K562 (cell line): ENCODE data around the gene SELENOI. TPM values are rescaled to one million over a fixed set of nuclear protein-coding genes. Genes with fewer than 3 reads are reported as not detected.

Source experiments
- BHLHE40 ChIP-seq: IDR thresholded peaks from 2 replicates; pipeline ENCODE4 v1.6.1; 2011; ENCODE audit warnings: low read length, improper control_type of control experiment
- CHD4 ChIP-seq: fragments of 200-600 bp; sonication (generic); IDR thresholded peaks from 3 replicates; pipeline ENCODE4 v1.6.1; 2012; ENCODE audit warnings: low read depth, mild to moderate bottlenecking, mixed read lengths, low read length, inconsistent platforms; ENCODE audit not compliant: insufficient read depth, insufficient replicate concordance, poor library complexity, severe bottlenecking
- EGR1 ChIP-seq: fragments of 450-650 bp; conservative IDR thresholded peaks from 2 replicates; pipeline ENCODE4 v1.6.1; 2017; ENCODE audit warnings: mild to moderate bottlenecking
- FOXJ2 ChIP-seq: fragments of 200-800 bp; sonication (Bioruptor generic); IDR thresholded peaks from 2 replicates; pipeline ENCODE4 v1.6.1; 2016; ENCODE audit warnings: missing genetic modification characterization, missing compliant biosample characterization
- HNRNPK ChIP-seq: fragments of 200-400 bp; formaldehyde crosslinking; IDR thresholded peaks from one replicate; pipeline ENCODE4 v1.6.1; 2018; ENCODE audit warnings: mild to moderate bottlenecking, low read depth, low read length; ENCODE audit not compliant: poor library complexity, severe bottlenecking
- ILK ChIP-seq: fragments of 450-650 bp; IDR thresholded peaks from 2 replicates; pipeline ENCODE4 v1.6.1; 2016; ENCODE audit warnings: missing genetic modification characterization, low read depth, mild to moderate bottlenecking, missing compliant biosample characterization, moderate library complexity, borderline replicate concordance
- KHSRP ChIP-seq: fragments of 450-650 bp; IDR thresholded peaks from 2 replicates; pipeline ENCODE4 v1.6.1; 2017
- MEF2A ChIP-seq: IDR thresholded peaks from 2 replicates; pipeline ENCODE4 v1.6.1; 2011; ENCODE audit warnings: low read depth, mild to moderate bottlenecking, low read length, moderate library complexity; ENCODE audit not compliant: control insufficient read depth
- MYNN ChIP-seq, 2 experiments: sonication (generic); formaldehyde crosslinking in 1 of 2; IDR thresholded peaks; 2 replicates each; pipeline versions ENCODE4 v1.5.0 to v1.6.1; 2016 to 2020; ENCODE audit warnings: antibody characterized with exemption in 1 of 2, missing genetic modification reagents in 1 of 2
- NCOA1 ChIP-seq: fragments of 450-650 bp; IDR thresholded peaks from 2 replicates; pipeline ENCODE4 v1.6.1; 2016; ENCODE audit warnings: low read depth
- NFE2 ChIP-seq: IDR thresholded peaks from 2 replicates; pipeline ENCODE4 v1.6.1; 2014; ENCODE audit warnings: antibody characterized with exemption, low read depth
- NR1H2 ChIP-seq: sonication (generic); formaldehyde crosslinking; IDR thresholded peaks from 2 replicates; pipeline ENCODE4 v1.4.0; 2020; ENCODE audit warnings: mild to moderate bottlenecking, missing genetic modification reagents
- PCBP1 ChIP-seq: fragments of 200-400 bp; formaldehyde crosslinking; IDR thresholded peaks from 2 replicates; pipeline ENCODE4 v1.6.1; 2018; ENCODE audit warnings: mild to moderate bottlenecking, low read depth, low read length; ENCODE audit not compliant: poor library complexity, severe bottlenecking
- PRMT5 ChIP-seq: sonication (generic); formaldehyde crosslinking; IDR thresholded peaks from 2 replicates; pipeline ENCODE4 v1.5.0; 2020; ENCODE audit warnings: missing genetic modification reagents
- RB1 ChIP-seq: fragments of 450-650 bp; IDR thresholded peaks from 2 replicates; pipeline ENCODE4 v1.6.1; 2017; ENCODE audit warnings: low read depth, mild to moderate bottlenecking
- SIRT6 ChIP-seq: IDR thresholded peaks from one replicate; pipeline ENCODE4 v1.6.1; 2012; ENCODE audit warnings: low read depth, mild to moderate bottlenecking, control low read depth, inconsistent platforms, low read length, moderate library complexity
- TEAD2 ChIP-seq: fragments of 450-650 bp; IDR thresholded peaks from 2 replicates; pipeline ENCODE4 v1.6.1; 2016; ENCODE audit warnings: missing genetic modification characterization, control low read depth, missing compliant biosample characterization
- TRIM28 ChIP-seq: fragments of 450-650 bp; IDR thresholded peaks from 2 replicates; pipeline ENCODE4 v1.6.1; 2017
- U2AF2 ChIP-seq: fragments of 200-400 bp; formaldehyde crosslinking; optimal IDR thresholded peaks from 2 replicates; pipeline ENCODE3; 2017; ENCODE audit warnings: low read depth, mild to moderate bottlenecking, low read length
- ZC3H8 ChIP-seq: fragments of 450-650 bp; IDR thresholded peaks from 2 replicates; pipeline ENCODE4 v1.6.1; 2017
- ZNF12 ChIP-seq: sonication (generic); formaldehyde crosslinking; IDR thresholded peaks from 2 replicates; pipeline ENCODE4 v1.4.0; 2020; ENCODE audit warnings: mild to moderate bottlenecking, missing genetic modification reagents
- ZNF589 ChIP-seq: fragments of 200-800 bp; sonication (Bioruptor generic); IDR thresholded peaks from 2 replicates; pipeline ENCODE4 v1.6.1; 2016; ENCODE audit warnings: low read depth, missing genetic modification characterization, missing compliant biosample characterization
- ZNF764 ChIP-seq: fragments of 250-450 bp; sonication (Bioruptor Pico); IDR thresholded peaks from 2 replicates; pipeline ENCODE4 v1.4.0; 2020; ENCODE audit warnings: low read depth, mild to moderate bottlenecking, moderate library complexity
- polyA plus RNA-seq, 8 experiments: library from polyadenylated mRNA; depleted of rRNA in 4 of 8; stranded (reverse) in 5 of 8; unstranded in 3 of 8; fragments of >200 nt; fragmentation: Nextera tagmentation in 2 of 8; fragmentation: Illumina TruSeq in 1 of 8; extraction: Ambion mirVana in 2 of 8; extraction: Trizol in 1 of 8; gene quantifications; 2 replicates each; pipeline versions ENCODE4 v1.2.1 to v1.2.3, GENCODE V29; 2011 to 2014; ENCODE audit warnings: inconsistent platforms in 1 of 8, missing spikeins in 1 of 8
- total RNA-seq, 7 experiments: library from RNA; depleted of rRNA in 6 of 7; stranded (reverse); fragments of >200 nt in 6 of 7; fragmentation: Illumina TruSeq in 2 of 7; extraction: Trizol in 2 of 7; gene quantifications; 2 replicates each; pipeline versions ENCODE4 v1.2.1 to v1.2.3, GENCODE V29; 2011 to 2021; ENCODE audit warnings: low replicate concordance in 1 of 7
- TF ChIP-seq, protein P1 (sequence below): fragments of 450-650 bp; IDR thresholded peaks from 2 replicates; pipeline ENCODE4 v1.6.1; 2017; ENCODE audit warnings: mild to moderate bottlenecking, moderate library complexity
- TF ChIP-seq, protein P2 (sequence below): fragments of 450-650 bp; IDR thresholded peaks from 2 replicates; pipeline ENCODE4 v1.6.1; 2016; ENCODE audit warnings: borderline replicate concordance
- TF ChIP-seq, protein P3 (sequence below), 2 experiments: fragments of 450-650 bp; IDR thresholded peaks; 2 replicates each; pipeline ENCODE4 v1.6.1; 2016

Gene SELENOI
- total and polyA plus RNA-seq, 9 of the 15 experiments (the other 6 are each of a cell fraction or from before 2014, with no cell fraction given): 9.6 to 46.9 (median 24.4) TPM

DNA sequence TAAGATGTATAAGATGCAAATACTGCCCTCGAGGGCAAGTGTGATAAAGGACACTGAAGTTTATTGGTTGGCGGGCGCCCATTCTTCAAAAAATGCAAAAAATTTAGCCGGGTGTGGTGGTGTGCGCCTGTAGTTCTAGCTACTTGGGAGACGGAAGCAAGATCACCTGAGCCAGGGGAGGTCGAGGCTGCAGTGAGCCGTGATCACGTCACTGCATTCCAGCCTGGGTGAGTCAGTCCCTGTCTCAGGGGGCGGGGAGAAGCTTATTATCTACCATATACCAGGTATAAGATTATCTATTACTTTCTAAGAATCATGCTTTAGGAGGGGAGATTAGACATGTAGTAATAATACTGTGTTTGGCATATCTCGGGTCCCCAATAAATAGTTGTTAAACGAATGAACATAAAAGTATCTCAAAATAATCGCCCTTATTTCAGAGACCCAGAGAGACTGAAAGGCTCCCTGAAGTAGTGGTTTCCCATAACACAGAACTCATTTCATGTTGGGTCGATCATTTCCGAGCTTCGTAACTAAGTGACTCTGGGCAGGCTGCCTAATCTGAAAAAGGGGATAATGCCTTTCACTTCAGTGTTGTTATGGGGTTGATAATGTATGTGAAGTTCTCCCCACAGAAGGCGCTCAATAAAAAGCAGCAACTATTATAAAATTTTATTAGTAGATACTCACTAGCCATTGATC is 1.2 kb upstream of the SELENOI start (continued):
- TF ChIP-seq, protein P1, sequence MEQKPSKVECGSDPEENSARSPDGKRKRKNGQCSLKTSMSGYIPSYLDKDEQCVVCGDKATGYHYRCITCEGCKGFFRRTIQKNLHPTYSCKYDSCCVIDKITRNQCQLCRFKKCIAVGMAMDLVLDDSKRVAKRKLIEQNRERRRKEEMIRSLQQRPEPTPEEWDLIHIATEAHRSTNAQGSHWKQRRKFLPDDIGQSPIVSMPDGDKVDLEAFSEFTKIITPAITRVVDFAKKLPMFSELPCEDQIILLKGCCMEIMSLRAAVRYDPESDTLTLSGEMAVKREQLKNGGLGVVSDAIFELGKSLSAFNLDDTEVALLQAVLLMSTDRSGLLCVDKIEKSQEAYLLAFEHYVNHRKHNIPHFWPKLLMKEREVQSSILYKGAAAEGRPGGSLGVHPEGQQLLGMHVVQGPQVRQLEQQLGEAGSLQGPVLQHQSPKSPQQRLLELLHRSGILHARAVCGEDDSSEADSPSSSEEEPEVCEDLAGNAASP: no peak
- TF ChIP-seq KHSRP (no peak), PCBP1 (no peak), MEF2A (no peak), ZC3H8 (no peak), ZNF589 (no peak), SIRT6 (no peak), RB1 (peak; percentile 18; the same call in 1 of the 2 replicates), ZNF12 (CRISPR knock-in tag) (no peak), CHD4 (no peak), NR1H2 (CRISPR knock-in tag) (no peak), ILK (no peak), PRMT5 (no peak), FOXJ2 (no peak), HNRNPK (no peak), ZNF764 (CRISPR knock-in tag) (no peak), MYNN (IDR thresholded peaks at IDR 0.05) (no peak), MYNN (CRISPR knock-in tag; IDR thresholded peaks at IDR 0.05) (no peak), NCOA1 (no peak), EGR1 (peak; percentile 63), U2AF2 (no peak), TRIM28 (0 out of 2 replicates have a peak, but pooled peaks have one; percentile 42), BHLHE40 (peak; percentile 31; the same call in 1 of the 2 replicates), TEAD2 (tag) (peak; percentile 92), NFE2 (0 out of 2 replicates have a peak, but pooled peaks have one; percentile 7)
- TF ChIP-seq, protein P2, sequence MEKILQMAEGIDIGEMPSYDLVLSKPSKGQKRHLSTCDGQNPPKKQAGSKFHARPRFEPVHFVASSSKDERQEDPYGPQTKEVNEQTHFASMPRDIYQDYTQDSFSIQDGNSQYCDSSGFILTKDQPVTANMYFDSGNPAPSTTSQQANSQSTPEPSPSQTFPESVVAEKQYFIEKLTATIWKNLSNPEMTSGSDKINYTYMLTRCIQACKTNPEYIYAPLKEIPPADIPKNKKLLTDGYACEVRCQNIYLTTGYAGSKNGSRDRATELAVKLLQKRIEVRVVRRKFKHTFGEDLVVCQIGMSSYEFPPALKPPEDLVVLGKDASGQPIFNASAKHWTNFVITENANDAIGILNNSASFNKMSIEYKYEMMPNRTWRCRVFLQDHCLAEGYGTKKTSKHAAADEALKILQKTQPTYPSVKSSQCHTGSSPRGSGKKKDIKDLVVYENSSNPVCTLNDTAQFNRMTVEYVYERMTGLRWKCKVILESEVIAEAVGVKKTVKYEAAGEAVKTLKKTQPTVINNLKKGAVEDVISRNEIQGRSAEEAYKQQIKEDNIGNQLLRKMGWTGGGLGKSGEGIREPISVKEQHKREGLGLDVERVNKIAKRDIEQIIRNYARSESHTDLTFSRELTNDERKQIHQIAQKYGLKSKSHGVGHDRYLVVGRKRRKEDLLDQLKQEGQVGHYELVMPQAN: 0 out of 2 replicates have a peak, but pooled peaks have one; percentile 0
- TF ChIP-seq, protein P3, sequence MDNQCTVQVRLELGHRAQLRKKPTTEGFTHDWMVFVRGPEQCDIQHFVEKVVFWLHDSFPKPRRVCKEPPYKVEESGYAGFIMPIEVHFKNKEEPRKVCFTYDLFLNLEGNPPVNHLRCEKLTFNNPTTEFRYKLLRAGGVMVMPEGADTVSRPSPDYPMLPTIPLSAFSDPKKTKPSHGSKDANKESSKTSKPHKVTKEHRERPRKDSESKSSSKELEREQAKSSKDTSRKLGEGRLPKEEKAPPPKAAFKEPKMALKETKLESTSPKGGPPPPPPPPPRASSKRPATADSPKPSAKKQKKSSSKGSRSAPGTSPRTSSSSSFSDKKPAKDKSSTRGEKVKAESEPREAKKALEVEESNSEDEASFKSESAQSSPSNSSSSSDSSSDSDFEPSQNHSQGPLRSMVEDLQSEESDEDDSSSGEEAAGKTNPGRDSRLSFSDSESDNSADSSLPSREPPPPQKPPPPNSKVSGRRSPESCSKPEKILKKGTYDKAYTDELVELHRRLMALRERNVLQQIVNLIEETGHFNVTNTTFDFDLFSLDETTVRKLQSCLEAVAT (IDR thresholded peaks at IDR 0.05): no peak
